Measurements from ENCODE around the gene NAALADL2.
"Not testable (repeated sequence)": the region's sequence is repeated elsewhere in the genome, so short reads cannot be mapped to it uniquely, and the experiment has no call there.

NAALADL2 gene

GRCh38 chr3:175763948-175764347 lies 904.8 kb downstream of the NAALADL2 start:
- no peak for DNase-seq

GRCh38 chr3:175764722-175765121 lies 905.6 kb downstream of the NAALADL2 start:
- TF ChIP-seq POLR2A (IDR thresholded peaks at IDR 0.05; ENCODE audit: low read length) (no peak), GATA1 (IDR thresholded peaks at IDR 0.05; ENCODE audit: low read depth, low read length) (no peak)
- DNase-seq = no peak

More at GRCh38 chr3:175763948-175764347, 904.8 kb downstream of the NAALADL2 start:
- no peak for TF ChIP-seq GATA1 (IDR thresholded peaks at IDR 0.05; ENCODE audit: low read depth, low read length)
- no peak for TF ChIP-seq POLR2A (IDR thresholded peaks at IDR 0.05; ENCODE audit: low read length)

- no peak for DNase-seq
- TF ChIP-seq GATA1 (IDR thresholded peaks at IDR 0.05; ENCODE audit: low read depth, low read length) (no peak), POLR2A (IDR thresholded peaks at IDR 0.05; ENCODE audit: low read length) (no peak)
These were observed 911.3 kb downstream of the NAALADL2 start for GRCh38 chr3:175770426-175770825.

- TF ChIP-seq GATA1 (IDR thresholded peaks at IDR 0.05; ENCODE audit: low read depth, low read length) = no peak
- DNase-seq = no peak
These were observed 918.4 kb downstream of the NAALADL2 start for GRCh38 chr3:175777495-175777894.

GRCh38 chr3:175777965-175778364 lies 918.8 kb downstream of the NAALADL2 start:
- no peak for DNase-seq
- TF ChIP-seq POLR2A (IDR thresholded peaks at IDR 0.05; ENCODE audit: low read length) (no peak), GATA1 (IDR thresholded peaks at IDR 0.05; ENCODE audit: low read depth, low read length) (no peak)

GRCh38 chr3:175778994-175779393 lies 919.9 kb downstream of the NAALADL2 start:
- DNase-seq = no peak
- TF ChIP-seq GATA1 (IDR thresholded peaks at IDR 0.05; ENCODE audit: low read depth, low read length) (no peak), POLR2A (IDR thresholded peaks at IDR 0.05; ENCODE audit: low read length) (no peak)

- DNase-seq = not testable (repeated sequence)
These were observed 928.0 kb downstream of the NAALADL2 start for GRCh38 chr3:175787109-175787508.

GRCh38 chr3:175792245-175792644 lies 933.1 kb downstream of the NAALADL2 start:
- TF ChIP-seq POLR2A (IDR thresholded peaks at IDR 0.05; ENCODE audit: low read length) = no peak
- no peak for TF ChIP-seq GATA1 (IDR thresholded peaks at IDR 0.05; ENCODE audit: low read depth, low read length)
- DNase-seq = no peak

- TF ChIP-seq GATA1 (IDR thresholded peaks at IDR 0.05; ENCODE audit: low read depth, low read length) (no peak), POLR2A (IDR thresholded peaks at IDR 0.05; ENCODE audit: low read length) (no peak)
- no peak for DNase-seq
These were observed 939.2 kb downstream of the NAALADL2 start for GRCh38 chr3:175798326-175798725.

- TF ChIP-seq GATA1 (IDR thresholded peaks at IDR 0.05; ENCODE audit: low read depth, low read length) = no peak
- no peak for TF ChIP-seq POLR2A (IDR thresholded peaks at IDR 0.05; ENCODE audit: low read length)
These were observed 946.7 kb downstream of the NAALADL2 start for GRCh38 chr3:175805825-175806224.

GRCh38 chr3:175807175-175807574 lies 948.0 kb downstream of the NAALADL2 start:
- TF ChIP-seq GATA1 (IDR thresholded peaks at IDR 0.05; ENCODE audit: low read depth, low read length) (no peak), POLR2A (IDR thresholded peaks at IDR 0.05; ENCODE audit: low read length) (no peak)
- DNase-seq = no peak

More at GRCh38 chr3:175805825-175806224, 946.7 kb downstream of the NAALADL2 start:
- no peak for DNase-seq

- TF ChIP-seq GATA1 (IDR thresholded peaks at IDR 0.05; ENCODE audit: low read depth, low read length) = no peak
- TF ChIP-seq POLR2A (IDR thresholded peaks at IDR 0.05; ENCODE audit: low read length) = no peak
- DNase-seq = no peak
These were observed 959.8 kb downstream of the NAALADL2 start for GRCh38 chr3:175818811-175819464.

GRCh38 chr3:175822766-175823491 lies 963.8 kb downstream of the NAALADL2 start:
- DNase-seq = not testable (repeated sequence)

- not testable (repeated sequence) for DNase-seq
These were observed 966.0 kb downstream of the NAALADL2 start for GRCh38 chr3:175825016-175825580.

- DNase-seq = no peak
- no peak for TF ChIP-seq GATA1 (IDR thresholded peaks at IDR 0.05; ENCODE audit: low read depth, low read length)
- no peak for TF ChIP-seq POLR2A (IDR thresholded peaks at IDR 0.05; ENCODE audit: low read length)
These were observed 967.6 kb downstream of the NAALADL2 start for GRCh38 chr3:175826759-175827158.

GRCh38 chr3:175829809-175830208 lies 970.7 kb downstream of the NAALADL2 start:
- not testable (repeated sequence) for DNase-seq

- DNase-seq = not testable (repeated sequence)
These were observed 976.6 kb downstream of the NAALADL2 start for GRCh38 chr3:175835763-175836162.

All from erythroblast (primary cell).